Smooth muscle cell (in vitro differentiated cells): ENCODE data around the gene ADCY5. TPM values are rescaled to one million over a fixed set of nuclear protein-coding genes. Genes with fewer than 3 reads are reported as not detected.
A peak's percentile ranks its signal among the peaks of the same experiment; 100 is the strongest.

Experiments used
- DNase-seq: peaks from one replicate; lab custom pipeline; 2025; ENCODE audit not compliant: unreplicated experiment; lab: John Stamatoyannopoulos, UW
- H2AFZ ChIP-seq: fragments of 200-600 bp; sonication (generic); 2 replicates; pipeline ENCODE4 v1.6.0; 2016; ENCODE audit warnings: antibody characterized with exemption, low read depth, mild to moderate bottlenecking
- H3F3A ChIP-seq: fragments of 200-600 bp; sonication (generic); 2 replicates; pipeline ENCODE4 v1.6.0; 2017; ENCODE audit warnings: antibody characterized with exemption, low read depth
- H3K27ac ChIP-seq: fragments of 200-600 bp; sonication (generic); 2 replicates; pipeline ENCODE4 v1.5.1; 2016; ENCODE audit warnings: low read depth, mild to moderate bottlenecking
- H3K27me3 ChIP-seq: fragments of 200-600 bp; sonication (generic); 2 replicates; pipeline ENCODE4 v1.6.1; 2016; ENCODE audit warnings: low read depth, mild to moderate bottlenecking
- H3K36me3 ChIP-seq: fragments of 200-600 bp; sonication (generic); 2 replicates; pipeline ENCODE4 v1.5.1; 2016; ENCODE audit warnings: low read depth
- H3K4me1 ChIP-seq: fragments of 200-600 bp; sonication (generic); 2 replicates; pipeline ENCODE4 v1.5.1; 2016; ENCODE audit warnings: low read depth
- H3K4me2 ChIP-seq: fragments of 200-600 bp; sonication (generic); 2 replicates; pipeline ENCODE4 v1.6.0; 2016; ENCODE audit warnings: mild to moderate bottlenecking
- H3K4me3 ChIP-seq: fragments of 200-600 bp; sonication (generic); 2 replicates; pipeline ENCODE4 v1.5.1; 2016; ENCODE audit warnings: mild to moderate bottlenecking
- H3K79me2 ChIP-seq: fragments of 200-600 bp; sonication (generic); 2 replicates; pipeline ENCODE4 v1.6.0; 2016; ENCODE audit warnings: low read depth, mild to moderate bottlenecking
- H3K9ac ChIP-seq: fragments of 200-600 bp; sonication (generic); 2 replicates; pipeline ENCODE4 v1.6.0; 2016; ENCODE audit warnings: low read depth
- H3K9me3 ChIP-seq: fragments of 200-600 bp; sonication (generic); replicated peaks from 2 replicates; pipeline ENCODE4 v1.5.1; 2016; ENCODE audit warnings: low read depth
- H4K20me1 ChIP-seq: fragments of 200-600 bp; sonication (generic); 2 replicates; pipeline ENCODE4 v1.6.0; 2016; ENCODE audit warnings: low read depth
- WGBS: methylation state at CpG from one replicate; pipeline ENCODE4 v1.1.7; 2016; ENCODE audit warnings: low lambda C conversion rate; 5-methylcytosine and 5-hydroxymethylcytosine counted together
- polyA plus RNA-seq: library from polyadenylated mRNA; unstranded; fragments of >200 nt; fragmentation: Nextera tagmentation; extraction: Ambion mirVana; gene quantifications from 2 replicates; pipeline ENCODE4 v1.2.1, GENCODE V29; 2016
- total RNA-seq: library from RNA; depleted of rRNA; stranded (reverse); fragments of >200 nt; gene quantifications from 2 replicates; pipeline ENCODE4 v1.2.3, GENCODE V29; 2014
- TF ChIP-seq, protein P1 (sequence below): fragments of 200-600 bp; sonication (generic); IDR thresholded peaks from 2 replicates; pipeline ENCODE4 v1.5.1; 2017; ENCODE audit warnings: borderline replicate concordance, mild to moderate bottlenecking, antibody characterized with exemption; ENCODE audit not compliant: insufficient read depth, poor library complexity, severe bottlenecking

ADCY5 gene
- total and polyA plus RNA-seq, 2 experiments from 2014 or later, result 0.50 to 0.58 TPM

DNA sequence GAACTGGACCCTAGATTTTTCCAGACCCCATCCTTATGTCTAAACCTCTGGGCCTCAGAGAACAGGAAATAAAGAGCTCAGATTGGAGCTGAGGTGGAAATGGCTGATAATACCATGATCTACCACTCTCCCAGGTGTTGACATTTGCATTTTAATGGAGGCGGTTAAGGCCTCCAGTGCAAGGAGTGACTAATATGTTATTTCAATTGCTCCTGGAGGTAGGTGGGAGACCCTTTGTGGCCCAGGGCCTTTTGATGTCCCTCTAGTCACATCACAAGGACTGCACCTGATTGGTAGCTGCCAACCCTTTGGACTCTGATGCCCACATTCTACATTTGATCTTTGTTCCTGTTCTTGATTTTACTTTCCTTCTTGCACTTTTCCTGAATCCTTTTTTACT is 9.0 kb upstream of the ADCY5 start:
- Histone ChIP-seq H3K9me3 (no peaks in the 10 kb centered on the region), H3K27ac (no peak overlapping the region), H3K4me3 (no peak overlapping the region), H3K9ac (no peak overlapping the region), H4K20me1 (no peaks in the 10 kb centered on the region), H3K79me2 (no peaks in the 10 kb centered on the region), H2AFZ (no peak overlapping the region), H3K27me3 (peaks cover 72% of the 10 kb centered on the region), H3K4me2 (no peak overlapping the region), H3F3A (no peaks in the 10 kb centered on the region), H3K36me3 (no peaks in the 10 kb centered on the region), H3K4me1 (peaks cover 11% of the 10 kb centered on the region)
- WGBS, result 76% methylated on average over 1 of the region's 1 CpG
- TF ChIP-seq, protein P1, sequence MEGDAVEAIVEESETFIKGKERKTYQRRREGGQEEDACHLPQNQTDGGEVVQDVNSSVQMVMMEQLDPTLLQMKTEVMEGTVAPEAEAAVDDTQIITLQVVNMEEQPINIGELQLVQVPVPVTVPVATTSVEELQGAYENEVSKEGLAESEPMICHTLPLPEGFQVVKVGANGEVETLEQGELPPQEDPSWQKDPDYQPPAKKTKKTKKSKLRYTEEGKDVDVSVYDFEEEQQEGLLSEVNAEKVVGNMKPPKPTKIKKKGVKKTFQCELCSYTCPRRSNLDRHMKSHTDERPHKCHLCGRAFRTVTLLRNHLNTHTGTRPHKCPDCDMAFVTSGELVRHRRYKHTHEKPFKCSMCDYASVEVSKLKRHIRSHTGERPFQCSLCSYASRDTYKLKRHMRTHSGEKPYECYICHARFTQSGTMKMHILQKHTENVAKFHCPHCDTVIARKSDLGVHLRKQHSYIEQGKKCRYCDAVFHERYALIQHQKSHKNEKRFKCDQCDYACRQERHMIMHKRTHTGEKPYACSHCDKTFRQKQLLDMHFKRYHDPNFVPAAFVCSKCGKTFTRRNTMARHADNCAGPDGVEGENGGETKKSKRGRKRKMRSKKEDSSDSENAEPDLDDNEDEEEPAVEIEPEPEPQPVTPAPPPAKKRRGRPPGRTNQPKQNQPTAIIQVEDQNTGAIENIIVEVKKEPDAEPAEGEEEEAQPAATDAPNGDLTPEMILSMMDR, result no peak
- DNase-seq, result no peak

DNA sequence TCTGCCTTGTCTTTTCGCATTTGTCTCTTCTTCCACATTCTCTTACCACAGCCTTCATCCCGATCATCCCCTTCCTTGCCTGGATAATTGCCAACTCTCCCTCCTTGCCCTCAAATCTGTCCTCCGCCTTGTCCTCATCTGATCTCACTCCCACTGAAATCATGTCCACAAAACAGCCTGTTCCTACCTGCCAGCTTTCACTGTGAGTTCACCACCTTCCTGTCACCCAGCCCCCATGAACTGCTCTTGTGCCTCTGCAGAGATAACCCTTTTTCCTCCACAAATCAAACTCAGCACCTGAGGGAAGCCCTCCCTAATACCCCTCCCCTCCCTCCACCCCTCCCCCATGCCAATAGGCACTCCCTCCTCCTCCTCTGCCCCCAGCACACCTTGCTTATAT is 4.8 kb upstream of the ADCY5 start:
- Histone ChIP-seq H3K4me2 (no peak overlapping the region), H3K9ac (no peak overlapping the region), H2AFZ (no peak overlapping the region), H3K36me3 (no peaks in the 10 kb centered on the region), H3K27me3 (peaks cover 94% of the 10 kb centered on the region), H3K4me3 (no peak overlapping the region), H4K20me1 (no peaks in the 10 kb centered on the region), H3K79me2 (no peaks in the 10 kb centered on the region), H3F3A (no peaks in the 10 kb centered on the region), H3K9me3 (no peaks in the 10 kb centered on the region), H3K27ac (no peak overlapping the region), H3K4me1 (no peaks in the 10 kb centered on the region)
- TF ChIP-seq, protein P1, result no peak
- DNase-seq, result no peak
- WGBS, result 88% methylated on average over 3 of the region's 3 CpGs

DNA sequence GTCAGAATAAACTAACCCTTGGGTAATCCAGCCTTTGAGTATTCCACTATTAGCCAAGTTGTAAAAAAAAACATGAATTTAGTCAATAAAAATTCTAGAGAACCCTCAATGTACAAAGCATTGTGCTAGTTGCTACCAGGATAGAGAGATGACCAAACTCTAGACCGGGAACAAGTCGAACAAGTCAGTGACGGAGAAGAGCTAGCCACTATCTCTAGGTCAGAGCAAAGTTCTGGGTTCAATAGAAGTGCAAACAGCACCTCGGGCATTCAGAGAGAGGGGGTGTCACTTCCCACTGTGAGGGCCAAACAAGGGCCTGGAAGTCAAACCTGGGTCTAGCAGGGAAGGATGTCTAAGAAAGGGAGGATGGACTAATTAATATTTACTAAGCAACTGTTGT is 2.3 kb upstream of the ADCY5 start:
- no peak overlapping the region for H2AFZ ChIP-seq
- no peak overlapping the region for H3K27ac ChIP-seq
- no peaks in the 10 kb centered on the region for H3K36me3 ChIP-seq
- 80% methylated on average over 4 of the region's 4 CpGs for WGBS
- no peak overlapping the region for H3K4me3 ChIP-seq
- H3K27me3 ChIP-seq, result peaks cover 94% of the 10 kb centered on the region
- H3K9me3 ChIP-seq, result no peaks in the 10 kb centered on the region
- no peak for DNase-seq
- no peaks in the 10 kb centered on the region for H4K20me1 ChIP-seq
- H3K4me1 ChIP-seq, result no peaks in the 10 kb centered on the region
- TF ChIP-seq, protein P1, result no peak
- H3F3A ChIP-seq, result no peaks in the 10 kb centered on the region
- no peak overlapping the region for H3K9ac ChIP-seq
- H3K79me2 ChIP-seq, result no peaks in the 10 kb centered on the region
- H3K4me2 ChIP-seq, result no peak overlapping the region

DNA sequence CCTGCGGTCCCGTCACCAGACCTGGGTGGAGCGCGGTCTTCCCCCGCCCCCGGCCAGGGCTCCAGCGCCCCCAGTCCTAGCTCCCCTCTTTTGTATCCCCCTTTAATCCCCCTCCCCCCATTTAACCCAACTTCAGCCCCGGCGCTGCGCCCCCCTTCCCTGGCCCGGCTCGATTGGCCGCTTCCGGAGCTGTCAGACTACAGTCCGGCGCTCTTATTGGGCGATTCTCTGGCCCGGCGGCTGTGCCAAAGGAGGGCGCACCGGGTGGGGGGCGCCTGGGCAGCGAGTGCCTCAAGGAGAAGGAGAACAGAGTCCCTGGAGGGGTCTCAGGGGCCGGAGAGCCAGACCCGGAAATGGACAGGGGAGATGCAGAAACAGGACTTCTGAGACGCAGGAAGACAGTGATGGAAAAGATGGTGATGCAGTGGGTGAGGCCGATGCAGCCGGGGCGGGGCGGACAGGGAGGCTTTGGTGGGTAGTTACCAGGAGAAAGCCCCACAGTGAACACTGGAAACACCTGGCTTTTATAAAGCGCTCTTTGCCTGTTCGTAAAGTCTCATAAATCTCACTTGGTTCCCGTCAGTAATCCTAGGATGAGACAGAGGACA is 1.2 kb upstream of the ADCY5 start:
- 12% methylated on average over 27 of the region's 33 CpGs for WGBS
- Histone ChIP-seq H3K4me3 (peak overlapping the region; percentile 68), H3K4me2 (peak overlapping the region; percentile 98), H3K27me3 (peaks cover 94% of the 10 kb centered on the region), H3K4me1 (no peaks in the 10 kb centered on the region), H3F3A (no peaks in the 10 kb centered on the region), H3K9ac (no peak overlapping the region), H4K20me1 (no peaks in the 10 kb centered on the region), H3K36me3 (no peaks in the 10 kb centered on the region), H3K79me2 (no peaks in the 10 kb centered on the region), H2AFZ (peak overlapping the region; percentile 77), H3K27ac (no peak overlapping the region), H3K9me3 (no peaks in the 10 kb centered on the region)
- TF ChIP-seq, protein P1, result no peak
- DNase-seq, result no peak
